Measurements from ENCODE around the gene FBXL17. TPM values are rescaled to one million over a fixed set of nuclear protein-coding genes. Genes with fewer than 3 reads are reported as not detected.

Gene FBXL17
- total and polyA plus RNA-seq, 2 of the 13 experiments (the other 11 are each of a cell fraction or from before 2014, with no cell fraction given), result 3.0 to 7.9 TPM

DNA sequence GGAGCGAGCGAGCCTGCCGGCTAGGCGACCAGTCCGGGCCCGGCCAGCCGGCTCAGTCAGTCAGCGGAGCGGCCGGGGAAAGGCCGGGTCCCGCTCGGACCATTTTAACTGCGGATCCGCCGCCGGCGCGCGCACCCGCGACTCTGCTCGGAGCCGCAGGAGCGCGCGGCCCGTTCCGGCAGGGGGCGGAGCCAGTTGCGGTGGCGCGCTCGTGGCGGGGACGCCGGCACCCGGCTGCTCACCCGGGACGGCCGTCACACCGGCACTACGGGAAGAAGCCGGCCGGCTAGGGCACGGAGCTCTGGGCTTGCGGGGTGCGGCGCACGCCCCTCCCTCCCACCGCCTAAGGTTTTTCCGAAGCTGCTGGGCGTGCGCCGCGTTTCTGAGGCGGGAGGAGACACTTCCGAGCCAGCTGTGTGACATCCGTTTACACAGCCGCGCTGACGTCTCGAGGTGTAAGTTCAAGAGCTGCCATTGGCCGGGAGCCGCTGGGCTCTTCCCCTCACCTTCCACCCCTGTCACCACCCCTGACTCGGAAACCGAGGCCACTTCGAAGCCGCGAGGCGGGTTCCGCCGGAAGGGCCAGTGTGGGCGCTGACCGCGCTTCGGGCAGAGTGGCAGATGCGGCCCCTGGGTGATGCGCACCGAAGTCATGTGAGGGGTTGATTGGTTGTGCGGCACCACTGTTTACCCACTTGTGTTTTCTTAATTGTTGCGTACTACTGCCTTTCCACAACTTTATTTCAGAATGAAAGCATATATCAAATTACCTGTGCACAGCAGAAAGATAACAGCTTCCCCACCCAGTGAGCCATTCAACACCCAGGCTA lies at the start of gene FBXL17 (continued):
- TF ChIP-seq, protein P1, sequence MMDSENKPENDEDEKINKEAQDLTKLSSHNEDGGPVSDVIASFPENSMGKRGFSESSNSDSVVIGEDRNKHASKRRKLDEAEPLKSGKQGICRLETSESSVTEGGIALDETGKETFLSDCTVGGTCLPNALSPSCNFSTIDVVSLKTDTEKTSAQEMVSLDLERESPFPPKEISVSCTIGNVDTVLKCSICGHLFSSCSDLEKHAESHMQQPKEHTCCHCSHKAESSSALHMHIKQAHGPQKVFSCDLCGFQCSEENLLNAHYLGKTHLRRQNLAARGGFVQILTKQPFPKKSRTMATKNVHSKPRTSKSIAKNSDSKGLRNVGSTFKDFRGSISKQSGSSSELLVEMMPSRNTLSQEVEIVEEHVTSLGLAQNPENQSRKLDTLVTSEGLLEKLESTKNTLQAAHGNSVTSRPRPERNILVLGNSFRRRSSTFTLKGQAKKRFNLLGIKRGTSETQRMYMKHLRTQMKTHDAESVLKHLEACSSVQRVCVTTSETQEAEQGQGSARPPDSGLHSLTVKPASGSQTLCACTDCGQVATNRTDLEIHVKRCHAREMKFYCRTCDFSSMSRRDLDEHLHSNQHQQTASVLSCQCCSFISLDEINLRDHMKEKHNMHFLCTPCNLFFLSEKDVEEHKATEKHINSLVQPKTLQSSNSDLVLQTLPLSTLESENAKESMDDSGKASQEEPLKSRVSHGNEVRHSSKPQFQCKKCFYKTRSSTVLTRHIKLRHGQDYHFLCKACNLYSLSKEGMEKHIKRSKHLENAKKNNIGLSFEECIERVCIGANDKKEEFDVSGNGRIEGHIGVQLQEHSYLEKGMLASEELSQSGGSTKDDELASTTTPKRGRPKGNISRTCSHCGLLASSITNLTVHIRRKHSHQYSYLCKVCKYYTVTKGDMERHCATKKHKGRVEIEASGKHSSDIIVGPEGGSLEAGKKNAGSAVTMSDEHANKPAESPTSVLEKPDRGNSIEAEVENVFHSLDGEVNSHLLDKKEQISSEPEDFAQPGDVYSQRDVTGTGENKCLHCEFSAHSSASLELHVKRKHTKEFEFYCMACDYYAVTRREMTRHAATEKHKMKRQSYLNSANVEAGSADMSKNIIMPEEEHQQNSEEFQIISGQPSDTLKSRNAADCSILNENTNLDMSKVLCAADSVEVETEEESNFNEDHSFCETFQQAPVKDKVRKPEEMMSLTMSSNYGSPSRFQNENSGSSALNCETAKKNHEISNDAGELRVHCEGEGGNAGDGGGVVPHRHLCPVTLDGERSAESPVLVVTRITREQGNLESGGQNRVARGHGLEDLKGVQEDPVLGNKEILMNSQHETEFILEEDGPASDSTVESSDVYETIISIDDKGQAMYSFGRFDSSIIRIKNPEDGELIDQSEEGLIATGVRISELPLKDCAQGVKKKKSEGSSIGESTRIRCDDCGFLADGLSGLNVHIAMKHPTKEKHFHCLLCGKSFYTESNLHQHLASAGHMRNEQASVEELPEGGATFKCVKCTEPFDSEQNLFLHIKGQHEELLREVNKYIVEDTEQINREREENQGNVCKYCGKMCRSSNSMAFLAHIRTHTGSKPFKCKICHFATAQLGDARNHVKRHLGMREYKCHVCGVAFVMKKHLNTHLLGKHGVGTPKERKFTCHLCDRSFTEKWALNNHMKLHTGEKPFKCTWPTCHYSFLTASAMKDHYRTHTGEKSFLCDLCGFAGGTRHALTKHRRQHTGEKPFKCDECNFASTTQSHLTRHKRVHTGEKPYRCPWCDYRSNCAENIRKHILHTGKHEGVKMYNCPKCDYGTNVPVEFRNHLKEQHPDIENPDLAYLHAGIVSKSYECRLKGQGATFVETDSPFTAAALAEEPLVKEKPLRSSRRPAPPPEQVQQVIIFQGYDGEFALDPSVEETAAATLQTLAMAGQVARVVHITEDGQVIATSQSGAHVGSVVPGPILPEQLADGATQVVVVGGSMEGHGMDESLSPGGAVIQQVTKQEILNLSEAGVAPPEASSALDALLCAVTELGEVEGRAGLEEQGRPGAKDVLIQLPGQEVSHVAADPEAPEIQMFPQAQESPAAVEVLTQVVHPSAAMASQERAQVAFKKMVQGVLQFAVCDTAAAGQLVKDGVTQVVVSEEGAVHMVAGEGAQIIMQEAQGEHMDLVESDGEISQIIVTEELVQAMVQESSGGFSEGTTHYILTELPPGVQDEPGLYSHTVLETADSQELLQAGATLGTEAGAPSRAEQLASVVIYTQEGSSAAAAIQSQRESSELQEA (CRISPR knock-in tag; IDR thresholded peaks at IDR 0.05; ENCODE audit: not compliant biosample characterization), result peak; percentile 96
- no peak for TF ChIP-seq MAFK (conservative IDR thresholded peaks at IDR 0.05 in 1 of 2, IDR thresholded peaks at IDR 0.05 in 1 of 2; ENCODE audit: low read length in 2 of 2)
- 0 out of 2 replicates have a peak, but pooled peaks have one; percentile 90 for TF ChIP-seq TEAD2 (CRISPR knock-in tag; IDR thresholded peaks at IDR 0.05)
- TF ChIP-seq HNRNPL (IDR thresholded peaks at IDR 0.05; ENCODE audit: low read depth, low read length), result peak; percentile 82; the same call in 1 of the 2 replicates
- 0 out of 2 replicates have a peak, but pooled peaks have one; percentile 50 for TF ChIP-seq ZNF143 (CRISPR knock-in tag; IDR thresholded peaks at IDR 0.05)
- TF ChIP-seq MXD4 (CRISPR knock-in tag; IDR thresholded peaks at IDR 0.05), result peak; percentile 85
- TF ChIP-seq, protein P2, sequence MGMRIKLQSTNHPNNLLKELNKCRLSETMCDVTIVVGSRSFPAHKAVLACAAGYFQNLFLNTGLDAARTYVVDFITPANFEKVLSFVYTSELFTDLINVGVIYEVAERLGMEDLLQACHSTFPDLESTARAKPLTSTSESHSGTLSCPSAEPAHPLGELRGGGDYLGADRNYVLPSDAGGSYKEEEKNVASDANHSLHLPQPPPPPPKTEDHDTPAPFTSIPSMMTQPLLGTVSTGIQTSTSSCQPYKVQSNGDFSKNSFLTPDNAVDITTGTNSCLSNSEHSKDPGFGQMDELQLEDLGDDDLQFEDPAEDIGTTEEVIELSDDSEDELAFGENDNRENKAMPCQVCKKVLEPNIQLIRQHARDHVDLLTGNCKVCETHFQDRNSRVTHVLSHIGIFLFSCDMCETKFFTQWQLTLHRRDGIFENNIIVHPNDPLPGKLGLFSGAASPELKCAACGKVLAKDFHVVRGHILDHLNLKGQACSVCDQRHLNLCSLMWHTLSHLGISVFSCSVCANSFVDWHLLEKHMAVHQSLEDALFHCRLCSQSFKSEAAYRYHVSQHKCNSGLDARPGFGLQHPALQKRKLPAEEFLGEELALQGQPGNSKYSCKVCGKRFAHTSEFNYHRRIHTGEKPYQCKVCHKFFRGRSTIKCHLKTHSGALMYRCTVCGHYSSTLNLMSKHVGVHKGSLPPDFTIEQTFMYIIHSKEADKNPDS (CRISPR knock-in tag; IDR thresholded peaks at IDR 0.05), result no peak
- TF ChIP-seq, protein P3, sequence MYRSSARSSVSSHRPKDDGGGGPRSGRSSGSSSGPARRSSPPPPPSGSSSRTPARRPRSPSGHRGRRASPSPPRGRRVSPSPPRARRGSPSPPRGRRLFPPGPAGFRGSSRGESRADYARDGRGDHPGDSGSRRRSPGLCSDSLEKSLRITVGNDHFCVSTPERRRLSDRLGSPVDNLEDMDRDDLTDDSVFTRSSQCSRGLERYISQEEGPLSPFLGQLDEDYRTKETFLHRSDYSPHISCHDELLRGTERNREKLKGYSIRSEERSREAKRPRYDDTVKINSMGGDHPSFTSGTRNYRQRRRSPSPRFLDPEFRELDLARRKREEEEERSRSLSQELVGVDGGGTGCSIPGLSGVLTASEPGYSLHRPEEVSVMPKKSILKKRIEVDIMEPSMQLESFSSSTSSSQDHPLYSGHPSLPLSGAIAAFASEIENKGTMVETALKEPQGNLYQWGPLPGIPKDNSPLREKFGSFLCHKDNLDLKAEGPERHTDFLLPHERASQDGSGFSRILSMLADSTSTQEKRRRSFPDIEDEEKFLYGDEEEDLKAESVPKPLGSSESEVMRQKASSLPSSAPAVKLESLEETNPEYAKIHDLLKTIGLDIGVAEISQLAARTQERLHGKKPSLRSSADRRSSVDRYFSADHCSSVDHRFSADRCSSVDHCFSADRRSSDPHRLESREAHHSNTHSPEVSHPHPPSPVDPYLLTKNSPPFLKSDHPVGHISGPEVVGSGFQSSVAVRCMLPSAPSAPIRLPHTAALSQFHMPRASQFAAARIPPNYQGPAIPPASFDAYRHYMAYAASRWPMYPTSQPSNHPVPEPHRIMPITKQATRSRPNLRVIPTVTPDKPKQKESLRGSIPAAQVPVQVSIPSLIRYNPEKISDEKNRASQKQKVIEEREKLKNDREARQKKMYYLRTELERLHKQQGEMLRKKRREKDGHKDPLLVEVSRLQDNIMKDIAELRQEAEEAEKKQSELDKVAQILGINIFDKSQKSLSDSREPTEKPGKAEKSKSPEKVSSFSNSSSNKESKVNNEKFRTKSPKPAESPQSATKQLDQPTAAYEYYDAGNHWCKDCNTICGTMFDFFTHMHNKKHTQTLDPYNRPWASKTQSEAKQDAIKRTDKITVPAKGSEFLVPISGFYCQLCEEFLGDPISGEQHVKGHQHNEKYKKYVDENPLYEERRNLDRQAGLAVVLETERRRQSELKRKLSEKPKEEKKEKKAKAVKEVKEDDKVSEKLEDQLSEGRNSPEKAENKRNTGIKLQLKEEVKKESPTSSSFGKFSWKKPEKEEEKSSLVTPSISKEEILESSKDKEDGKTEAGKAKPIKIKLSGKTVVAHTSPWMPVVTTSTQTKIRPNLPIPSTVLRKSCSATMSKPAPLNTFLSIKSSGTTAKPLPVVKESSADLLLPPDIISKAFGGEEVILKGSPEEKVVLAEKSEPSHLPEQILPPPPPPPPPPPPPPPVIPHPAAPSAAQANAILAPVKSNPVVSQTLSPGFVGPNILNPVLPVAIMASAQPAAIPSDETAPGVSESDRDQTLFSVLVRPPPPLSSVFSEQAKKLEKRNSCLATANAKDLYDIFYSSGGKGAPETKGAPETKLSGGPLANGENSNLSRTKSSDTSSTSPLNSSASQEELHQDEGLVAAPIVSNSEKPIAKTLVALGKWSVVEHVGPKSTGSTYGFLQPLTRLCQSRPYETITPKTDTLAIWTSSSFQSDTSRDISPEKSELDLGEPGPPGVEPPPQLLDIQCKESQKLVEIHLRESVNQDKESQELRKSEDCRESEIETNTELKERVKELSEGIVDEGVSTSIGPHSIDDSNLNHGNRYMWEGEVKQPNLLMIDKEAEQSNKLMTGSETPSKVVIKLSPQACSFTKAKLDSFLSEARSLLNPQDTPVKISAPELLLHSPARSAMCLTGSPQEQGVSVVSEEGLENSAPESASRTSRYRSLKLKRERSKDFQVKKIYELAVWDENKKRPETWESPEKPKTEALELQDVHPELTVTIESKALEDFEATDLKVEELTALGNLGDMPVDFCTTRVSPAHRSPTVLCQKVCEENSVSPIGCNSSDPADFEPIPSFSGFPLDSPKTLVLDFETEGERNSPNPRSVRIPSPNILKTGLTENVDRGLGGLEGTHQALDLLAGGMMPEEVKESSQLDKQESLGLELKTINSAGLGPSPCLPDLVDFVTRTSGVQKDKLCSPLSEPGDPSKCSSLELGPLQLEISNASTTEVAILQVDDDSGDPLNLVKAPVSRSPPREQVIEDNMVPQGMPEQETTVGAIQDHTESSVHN (CRISPR knock-in tag; IDR thresholded peaks at IDR 0.05), result peak; percentile 88; the same call in 1 of the 2 replicates
- no peak for TF ChIP-seq CHD4 (IDR thresholded peaks at IDR 0.05; ENCODE audit: borderline replicate concordance, low read length)
